ENCODE results near the gene BCAS4. TPM values are rescaled to one million over a fixed set of nuclear protein-coding genes. Genes with fewer than 3 reads are reported as not detected.
"Not testable (repeated sequence)": the region's sequence is repeated elsewhere in the genome, so short reads cannot be mapped to it uniquely, and the experiment has no call there.

BCAS4 gene
- total RNA-seq, 1 donor from 2014 or later, result 15.7 TPM

GRCh38 chr20:50754420-50754819, 40.4 kb upstream of the BCAS4 start:
- TF ChIP-seq CTCF (conservative IDR thresholded peaks at IDR 0.05; ENCODE audit: low read depth, low read length), result no peak
- H3K4me3 ChIP-seq (ENCODE audit: low read depth, low read length), result no peak overlapping the region
- no peak for DNase-seq (ENCODE audit: low read depth)

GRCh38 chr20:50756447-50756846, 38.4 kb upstream of the BCAS4 start:
- no peak overlapping the region for H3K4me3 ChIP-seq (ENCODE audit: low read depth, low read length)
- TF ChIP-seq CTCF (conservative IDR thresholded peaks at IDR 0.05; ENCODE audit: low read depth, low read length), result no peak
- DNase-seq (ENCODE audit: low read depth), result no peak

GRCh38 chr20:50758469-50758868, 36.4 kb upstream of the BCAS4 start:
- H3K4me3 ChIP-seq (ENCODE audit: low read depth, low read length), result no peak overlapping the region
- no peak for DNase-seq (ENCODE audit: low read depth)
- no peak for TF ChIP-seq CTCF (conservative IDR thresholded peaks at IDR 0.05; ENCODE audit: low read depth, low read length)

GRCh38 chr20:50758992-50759391, 35.9 kb upstream of the BCAS4 start:
- no peak for TF ChIP-seq CTCF (conservative IDR thresholded peaks at IDR 0.05; ENCODE audit: low read depth, low read length)
- no peak for DNase-seq (ENCODE audit: low read depth)
- H3K4me3 ChIP-seq (ENCODE audit: low read depth, low read length), result no peak overlapping the region

- no peak overlapping the region for H3K4me3 ChIP-seq (ENCODE audit: low read depth, low read length)
- no peak for DNase-seq (ENCODE audit: low read depth)
- no peak for TF ChIP-seq CTCF (conservative IDR thresholded peaks at IDR 0.05; ENCODE audit: low read depth, low read length)
Measured at GRCh38 chr20:50759678-50760077, 35.2 kb upstream of the BCAS4 start.

GRCh38 chr20:50762045-50762422, 32.8 kb upstream of the BCAS4 start:
- peak overlapping the region; percentile 1 for H3K4me3 ChIP-seq (ENCODE audit: low read depth, low read length)
- TF ChIP-seq CTCF (conservative IDR thresholded peaks at IDR 0.05; ENCODE audit: low read depth, low read length), result no peak
- no peak for DNase-seq (ENCODE audit: low read depth)

GRCh38 chr20:50762435-50763220, 32.2 kb upstream of the BCAS4 start:
- peak overlapping the region; percentile 1 for H3K4me3 ChIP-seq (ENCODE audit: low read depth, low read length)
- TF ChIP-seq CTCF (conservative IDR thresholded peaks at IDR 0.05; ENCODE audit: low read depth, low read length), result no peak

GRCh38 chr20:50763550-50764458, 31.1 kb upstream of the BCAS4 start:
- not testable (repeated sequence) for H3K4me3 ChIP-seq (ENCODE audit: low read depth, low read length); DNase-seq (ENCODE audit: low read depth)

More at GRCh38 chr20:50762435-50763220, 32.2 kb upstream of the BCAS4 start:
- DNase-seq (ENCODE audit: low read depth), result no peak

GRCh38 chr20:50765251-50765650, 29.6 kb upstream of the BCAS4 start:
- H3K4me3 ChIP-seq (ENCODE audit: low read depth, low read length); DNase-seq (ENCODE audit: low read depth): not testable (repeated sequence)

All from epithelial cell of proximal tubule (primary cell).